HG02885 (cell line): ENCODE measurements around the gene ATE1.
"Not testable (repeated sequence)": the region's sequence is repeated elsewhere in the genome, so short reads cannot be mapped to it uniquely, and the experiment has no call there.

Experiments
- ATAC-seq: cut with Tn5 transposase; IDR thresholded peaks from one replicate; pipeline ENCODE4 v1.9.1; 2021; ENCODE audit warnings: mild to moderate bottlenecking; ENCODE audit not compliant: unreplicated experiment, poor library complexity

Gene ATE1

GRCh38 chr10:121708728-121709674 lies 218.8 kb downstream of the ATE1 start:
- ATAC-seq, result no peak

- ATAC-seq, result no peak
These were observed 225.2 kb downstream of the ATE1 start for GRCh38 chr10:121702351-121703320.

- no peak for ATAC-seq
These were observed 227.4 kb downstream of the ATE1 start for GRCh38 chr10:121700416-121700815.

- ATAC-seq, result not testable (repeated sequence)
These were observed 228.1 kb downstream of the ATE1 start for GRCh38 chr10:121699703-121700102.

- ATAC-seq, result no peak
These were observed 228.9 kb downstream of the ATE1 start for GRCh38 chr10:121698902-121699301.

- no peak for ATAC-seq
These were observed 229.5 kb downstream of the ATE1 start for GRCh38 chr10:121698336-121698735.

GRCh38 chr10:121696854-121697253 lies 231.0 kb downstream of the ATE1 start:
- ATAC-seq, result no peak

- ATAC-seq, result no peak
These were observed 231.9 kb downstream of the ATE1 start for GRCh38 chr10:121695731-121696464.

- no peak for ATAC-seq
These were observed 232.7 kb downstream of the ATE1 start for GRCh38 chr10:121694966-121695643.

GRCh38 chr10:121694327-121694965 lies 233.4 kb downstream of the ATE1 start:
- no peak for ATAC-seq

GRCh38 chr10:121692626-121693025 lies 235.2 kb downstream of the ATE1 start:
- no peak for ATAC-seq

- no peak for ATAC-seq
These were observed 236.9 kb downstream of the ATE1 start for GRCh38 chr10:121690970-121691369.
